ENCODE data around the gene USP15.

GRCh38 chr12:62227091-62227490 lies 33.1 kb upstream of the USP15 start:
- no peak for TF ChIP-seq REST (IDR thresholded peaks at IDR 0.05; ENCODE audit: insufficient read depth in 1 of 2, low read depth in 2 of 2, low read length in 2 of 2)
- TF ChIP-seq TAF1 (IDR thresholded peaks at IDR 0.05; ENCODE audit: borderline replicate concordance, insufficient read depth, low read length), result no peak
- no peak for TF ChIP-seq POLR2AphosphoS5 (IDR thresholded peaks at IDR 0.05; ENCODE audit: low read depth, low read length)
- no peak for TF ChIP-seq SIN3A (IDR thresholded peaks at IDR 0.05; ENCODE audit: borderline replicate concordance, insufficient read depth, low read length)
- no peak for TF ChIP-seq FOXP2 (optimal IDR thresholded peaks at IDR 0.05; ENCODE audit: borderline replicate concordance, extremely low read depth, extremely low read length, insufficient read depth)

Data from PFSK-1 (cell line).